D721Med (cell line): ENCODE data around the gene SLC66A1.
"Not testable (repeated sequence)": the region's sequence is repeated elsewhere in the genome, so short reads cannot be mapped to it uniquely, and the experiment has no call there.

ENCODE experiments used
- DNase-seq: peaks from one replicate; pipeline ENCODE4 v3.0.0; 2011; ENCODE audit warnings: low spot score; ENCODE audit not compliant: insufficient read length
- FAIRE-seq: peaks from 2 replicates; lab custom pipeline; 2011; peaks lifted over from hg19 to GRCh38; lab: Jason Lieb, UNC
- CTCF ChIP-seq: IDR thresholded peaks from 2 replicates; pipeline ENCODE4 v1.5.1; 2012; ENCODE audit warnings: mild to moderate bottlenecking, control low read depth; ENCODE audit not compliant: insufficient read depth; ENCODE audit errors: missing control alignments

The SLC66A1 gene

DNA sequence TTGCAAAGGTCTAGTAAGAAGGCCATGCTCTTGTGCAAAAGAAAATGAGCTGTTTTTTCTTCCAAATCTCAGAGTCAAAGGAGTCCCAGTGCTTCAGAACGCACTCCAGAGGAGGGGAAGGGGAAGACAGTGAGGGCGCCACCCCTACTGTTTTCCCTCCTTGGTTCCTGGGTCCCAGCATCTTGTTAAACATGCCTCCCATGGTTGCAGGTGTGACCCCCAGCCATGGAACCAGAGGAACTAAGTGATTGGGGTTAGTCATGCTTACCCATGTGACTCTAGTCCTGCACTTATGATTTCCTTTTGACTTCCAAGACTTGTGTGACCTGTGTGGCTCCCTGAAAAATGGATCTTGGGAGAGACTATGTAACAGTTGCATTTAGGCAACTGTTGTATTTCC, 17.5 kb upstream of the SLC66A1 start:
- FAIRE-seq (no peak), DNase-seq (no peak)
- no peak for TF ChIP-seq CTCF

DNA sequence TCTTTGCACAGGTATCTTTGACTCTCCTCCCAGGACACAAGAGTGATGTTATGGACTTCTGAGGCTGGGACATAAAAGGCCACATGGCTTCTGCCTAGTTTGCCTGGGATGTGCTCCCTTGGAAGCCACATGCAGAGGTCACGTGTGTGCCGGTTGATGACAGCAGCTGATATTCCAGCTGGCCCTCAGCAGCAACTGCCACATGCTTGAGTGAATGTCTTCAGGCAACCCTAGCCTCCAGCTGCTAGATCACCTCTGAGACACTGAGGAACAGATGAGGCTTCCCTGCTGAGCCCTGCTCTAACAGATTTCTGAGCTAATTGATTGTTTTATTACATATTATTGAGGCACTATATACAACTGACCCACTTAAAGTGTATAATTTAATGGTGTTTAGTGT, 11.9 kb upstream of the SLC66A1 start:
- no peak for DNase-seq
- no peak for FAIRE-seq
- TF ChIP-seq CTCF: no peak

DNA sequence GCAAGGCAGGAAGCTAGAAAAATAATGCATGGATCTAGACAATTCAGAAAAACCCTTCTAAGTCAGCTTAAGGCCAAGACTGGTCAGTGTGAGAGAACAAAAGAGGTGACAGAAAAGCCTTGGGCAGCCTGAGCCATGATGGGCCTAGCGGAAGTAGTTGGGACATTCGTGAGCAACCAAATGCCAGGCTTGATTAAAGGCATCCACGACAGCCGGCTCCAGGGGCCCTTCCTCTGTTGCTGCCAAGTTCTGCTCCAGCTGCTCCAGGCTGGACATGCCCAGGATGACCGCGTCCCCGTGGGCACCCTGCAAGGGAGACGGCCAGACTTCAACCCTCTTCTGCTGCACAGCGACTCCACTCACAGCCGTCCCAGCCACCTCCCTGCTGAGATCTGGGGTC, 8.0 kb upstream of the SLC66A1 start:
- DNase-seq, FAIRE-seq: not testable (repeated sequence)

DNA sequence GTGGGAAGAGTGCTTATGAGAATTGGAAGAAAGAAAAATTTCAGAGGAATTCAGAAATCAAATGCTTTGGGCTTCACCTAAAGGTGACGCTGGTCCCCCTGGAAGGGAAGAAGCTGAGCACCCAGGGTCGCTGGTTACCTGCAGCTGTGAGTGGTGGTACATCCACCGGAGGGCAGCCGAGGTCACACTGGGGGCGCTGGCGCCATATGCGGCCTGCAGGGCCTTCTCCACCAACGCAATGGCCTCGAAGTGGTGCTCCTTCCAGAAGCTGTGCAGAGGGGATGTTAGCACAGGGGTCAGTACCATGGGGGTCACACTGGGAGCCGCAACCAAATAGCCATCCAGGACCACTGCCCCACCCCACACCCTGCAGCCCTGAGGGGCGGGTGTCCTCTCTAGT, 6.2 kb upstream of the SLC66A1 start:
- no peak for TF ChIP-seq CTCF
- FAIRE-seq: no peak
- no peak for DNase-seq

DNA sequence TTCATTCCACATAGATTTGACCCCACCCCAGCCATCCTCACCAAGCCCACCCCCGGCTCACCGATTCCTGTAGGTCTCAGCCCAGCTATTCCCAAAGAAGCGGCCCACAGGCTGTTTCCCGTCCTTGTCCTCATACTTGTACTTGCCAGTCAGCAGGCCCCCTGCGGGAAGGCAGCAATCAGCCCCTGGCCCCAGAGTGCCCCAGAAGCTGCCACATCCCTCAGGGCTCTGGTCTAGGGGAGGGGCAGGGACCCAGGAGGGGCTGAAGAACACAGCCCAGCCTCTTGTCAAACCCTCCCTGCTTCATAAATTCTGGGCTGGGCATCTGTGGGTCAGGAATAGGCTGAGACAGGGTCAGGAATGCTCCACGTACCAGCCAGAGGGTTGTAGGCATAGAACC, 5.2 kb upstream of the SLC66A1 start:
- DNase-seq: no peak
- TF ChIP-seq CTCF: no peak
- no peak for FAIRE-seq

- DNase-seq: no peak
- no peak for FAIRE-seq
- no peak for TF ChIP-seq CTCF
These were observed 4.2 kb upstream of the SLC66A1 start for GRCh38 chr1:19307794-19308508.

- no peak for DNase-seq
- no peak for FAIRE-seq
- no peak for TF ChIP-seq CTCF
These were observed 3.6 kb upstream of the SLC66A1 start for GRCh38 chr1:19308509-19308907.
